GM13976 (cell line): ENCODE results near the gene TMEM156.
"Not testable (repeated sequence)": the region's sequence is repeated elsewhere in the genome, so short reads cannot be mapped to it uniquely, and the experiment has no call there.

Source experiments
- DNase-seq: peaks from one replicate; pipeline ENCODE4 v3.0.0; 2012; ENCODE audit warnings: low spot score
- CTCF ChIP-seq: IDR thresholded peaks from 2 replicates; pipeline ENCODE4 v1.5.1; 2012; ENCODE audit warnings: borderline replicate concordance, mild to moderate bottlenecking; ENCODE audit not compliant: insufficient read depth; ENCODE audit errors: extremely low read depth, missing control alignments, control extremely low read depth
- in situ Hi-C: fragments of 300-500 bp; cut with MboI; formaldehyde crosslinking; loops from one replicate; pipeline ENCODE4 v1.12.0; 2022; ENCODE audit warnings: low sequenced_read_pairs, mixed read lengths, inconsistent platforms; ENCODE audit not compliant: unreplicated experiment

The TMEM156 gene

GRCh38 chr4:38964942-38965775 is 67.0 kb downstream of the TMEM156 start:
- in situ Hi-C loops = no loop called here
- no peak for DNase-seq
- TF ChIP-seq CTCF = no peak

DNA sequence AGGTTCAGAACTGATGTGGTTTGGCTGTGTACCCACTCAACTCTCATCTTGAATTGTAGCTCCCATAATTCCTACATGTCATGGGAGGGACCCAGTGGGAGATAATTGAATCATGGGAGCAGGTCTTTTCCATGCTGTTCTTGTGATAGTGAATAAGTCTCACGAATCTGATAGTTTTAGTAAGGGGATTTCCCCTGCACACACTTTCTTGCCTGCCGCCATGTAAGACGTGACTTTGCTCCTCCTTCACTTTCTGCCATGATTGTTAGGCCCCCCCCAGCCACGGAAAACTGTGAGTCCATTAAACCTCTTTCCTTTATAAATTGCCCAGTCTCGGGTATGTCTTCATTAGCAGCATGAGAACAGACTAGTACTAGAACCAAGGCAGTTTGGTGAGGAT is 73.0 kb downstream of the TMEM156 start:
- in situ Hi-C loops, DNase-seq: not testable (repeated sequence)

GRCh38 chr4:38958453-38959190 is 73.6 kb downstream of the TMEM156 start:
- no peak for TF ChIP-seq CTCF
- DNase-seq = no peak
- in situ Hi-C loops = no loop called here

GRCh38 chr4:38957893-38958292 is 74.3 kb downstream of the TMEM156 start:
- in situ Hi-C loops = no loop called here

GRCh38 chr4:38957261-38957815 is 74.9 kb downstream of the TMEM156 start:
- in situ Hi-C loops = no loop called here
- TF ChIP-seq CTCF = no peak
- DNase-seq = no peak

More at GRCh38 chr4:38957893-38958292, 74.3 kb downstream of the TMEM156 start:
- no peak for DNase-seq
- no peak for TF ChIP-seq CTCF

GRCh38 chr4:38955957-38956356 is 76.3 kb downstream of the TMEM156 start:
- TF ChIP-seq CTCF = no peak
- in situ Hi-C loops = no loop called here

GRCh38 chr4:38954727-38955126 is 77.5 kb downstream of the TMEM156 start:
- in situ Hi-C loops = no loop called here
- DNase-seq = no peak
- no peak for TF ChIP-seq CTCF

More at GRCh38 chr4:38955957-38956356, 76.3 kb downstream of the TMEM156 start:
- no peak for DNase-seq
